ENCODE results near the gene SCYGR2. TPM values are rescaled to one million over a fixed set of nuclear protein-coding genes. Genes with fewer than 3 reads are reported as not detected.

SCYGR2 gene
- total RNA-seq, 1 experiment from 2014 or later: not detected

Other genes with a start within 250 kb of the SCYGR2 start
- gene TM4SF20, start 219.6 kb upstream of the SCYGR2 start, total RNA-seq (2014; rRNA removed; shearing (Covaris generic)): not detected in 2 replicates
- not detected in 2 replicates for gene SCYGR1, start 210.9 kb upstream of the SCYGR2 start, total RNA-seq (2014; rRNA removed; shearing (Covaris generic))
- 85.0 and 120 TPM in 2 replicates for gene AGFG1, start 126.7 kb upstream of the SCYGR2 start, total RNA-seq (2014; rRNA removed; shearing (Covaris generic))
- not detected in 2 replicates for gene SCYGR3, start 15.9 kb downstream of the SCYGR2 start, total RNA-seq (2014; rRNA removed; shearing (Covaris generic))
- gene SCYGR4, start 18.6 kb downstream of the SCYGR2 start, total RNA-seq (2014; rRNA removed; shearing (Covaris generic)): not detected in 2 replicates
- not detected in 2 replicates for gene SCYGR5, start 67.9 kb downstream of the SCYGR2 start, total RNA-seq (2014; rRNA removed; shearing (Covaris generic))
- not detected in 2 replicates for gene SLC19A3, start 119.1 kb downstream of the SCYGR2 start, total RNA-seq (2014; rRNA removed; shearing (Covaris generic))
- not detected in 2 replicates for gene SCYGR6, start 125.9 kb downstream of the SCYGR2 start, total RNA-seq (2014; rRNA removed; shearing (Covaris generic))
- gene SCYGR7, start 129.4 kb downstream of the SCYGR2 start, total RNA-seq (2014; rRNA removed; shearing (Covaris generic)): not detected in 2 replicates
- gene SCYGR8, start 147.0 kb downstream of the SCYGR2 start, total RNA-seq (2014; rRNA removed; shearing (Covaris generic)): not detected in 2 replicates
- gene CCL20, start 214.9 kb downstream of the SCYGR2 start, total RNA-seq (2014; rRNA removed; shearing (Covaris generic)): 2.2 and 3.8 TPM in 2 replicates